Measurements from ENCODE around the gene PPP2R3B.
"Not testable (repeated sequence)": the region's sequence is repeated elsewhere in the genome, so short reads cannot be mapped to it uniquely, and the experiment has no call there.

PPP2R3B gene

GRCh38 chrX:334971-335757 lies 51.5 kb downstream of the PPP2R3B start:
- DNase-seq, result peak; percentile 14

DNA sequence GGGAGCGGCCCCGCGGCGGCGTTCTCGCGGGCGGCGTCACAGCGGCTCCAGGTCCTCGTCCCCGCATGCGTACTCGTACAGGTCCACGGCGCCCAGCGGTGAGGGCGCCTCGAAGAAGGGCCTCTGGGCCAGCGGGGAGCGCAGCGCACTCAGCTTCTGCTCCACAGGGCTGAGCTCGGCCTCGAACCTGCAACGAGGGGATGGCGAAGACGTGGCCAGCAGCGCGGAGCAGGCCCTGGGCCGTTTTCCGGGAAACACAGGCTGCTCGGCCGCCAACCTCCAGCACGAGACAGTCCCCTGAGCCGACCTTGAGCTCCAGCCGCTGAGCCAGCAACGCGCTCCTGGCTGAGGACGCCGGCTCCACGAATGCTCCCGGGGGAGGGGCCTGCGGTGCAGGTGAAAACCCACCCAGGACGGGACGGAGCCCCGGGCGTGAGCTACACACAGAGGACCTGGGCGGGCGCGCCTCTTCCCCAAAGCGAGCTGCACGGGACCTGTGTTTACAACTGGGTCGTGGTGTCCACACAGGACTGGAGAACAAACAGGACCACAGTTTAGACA lies 52.3 kb downstream of the PPP2R3B start:
- peak; percentile 12 for DNase-seq

GRCh38 chrX:333611-334311 lies 52.9 kb downstream of the PPP2R3B start:
- DNase-seq, result peak; percentile 4

DNA sequence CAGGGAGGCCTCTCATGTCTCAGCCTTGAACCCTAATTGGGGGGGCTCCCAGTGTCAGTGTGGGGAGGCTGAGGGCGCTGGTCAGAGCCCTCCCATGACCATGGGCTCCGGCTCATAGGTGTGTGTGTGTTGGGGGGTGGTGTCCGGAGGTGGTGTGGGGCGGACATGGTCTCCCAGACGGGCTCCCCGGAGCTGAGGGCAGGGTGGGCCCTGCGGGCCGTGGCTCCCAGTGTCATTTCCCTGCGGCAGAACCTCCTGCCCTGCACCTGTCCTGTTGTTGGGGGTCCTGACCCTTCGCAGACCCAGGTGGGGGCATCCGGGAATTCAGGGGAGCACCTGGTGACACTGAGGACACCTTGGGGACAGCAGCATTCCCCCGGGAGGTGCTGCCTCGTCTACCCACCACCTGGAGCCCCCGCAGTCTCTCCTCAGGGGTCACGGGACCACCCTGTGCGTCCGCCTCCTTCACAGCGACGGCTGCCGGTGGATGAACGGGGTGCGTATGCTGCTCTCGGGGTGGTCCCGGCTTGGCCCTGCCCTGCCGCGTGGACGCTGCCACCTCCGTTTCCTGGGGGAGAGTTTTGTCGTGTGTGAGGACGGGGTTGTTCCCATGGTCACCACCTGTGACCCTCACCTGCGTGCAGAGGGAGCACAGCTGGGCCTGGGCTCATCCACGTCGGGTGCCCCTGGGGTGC lies 53.6 kb downstream of the PPP2R3B start:
- peak; percentile 11 for DNase-seq

GRCh38 chrX:332496-332860 lies 54.2 kb downstream of the PPP2R3B start:
- DNase-seq, result peak; percentile 6

DNA sequence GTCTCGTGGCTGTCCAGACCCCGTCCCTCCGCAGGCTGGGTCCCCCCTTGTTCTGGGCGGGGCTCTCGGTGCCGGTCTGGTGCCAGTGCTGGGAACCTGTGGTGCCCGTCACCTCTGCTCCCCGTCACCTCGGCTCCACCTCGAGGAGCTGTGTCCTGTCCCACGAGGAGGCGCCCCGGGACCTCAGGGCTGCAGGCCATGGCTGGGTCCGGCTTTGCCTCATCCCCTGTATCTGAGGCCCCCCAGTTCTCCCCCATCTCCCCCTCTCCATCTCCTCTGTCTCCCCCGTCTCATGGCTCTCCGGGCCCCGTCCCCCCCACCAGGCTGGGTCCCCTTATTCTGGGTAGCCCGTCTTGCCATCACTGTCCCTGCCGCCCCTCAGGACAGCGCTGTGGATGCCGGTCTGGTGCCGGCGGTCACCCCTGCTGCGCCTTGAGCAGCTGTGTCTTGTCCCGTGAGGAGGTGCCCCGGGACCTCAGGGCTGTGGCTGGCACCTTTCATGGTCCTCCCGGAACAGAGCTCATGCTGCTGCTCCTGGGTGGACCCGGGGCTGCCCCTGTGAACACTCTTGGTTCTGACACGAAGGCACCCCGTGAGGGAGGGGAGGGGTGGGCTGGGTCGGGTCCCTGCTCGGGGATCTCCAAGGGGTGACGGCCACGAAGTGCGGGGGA lies 54.7 kb downstream of the PPP2R3B start:
- DNase-seq, result peak; percentile 15

- DNase-seq, result peak; percentile 18
Measured at GRCh38 chrX:331151-331824, 55.4 kb downstream of the PPP2R3B start.

DNA sequence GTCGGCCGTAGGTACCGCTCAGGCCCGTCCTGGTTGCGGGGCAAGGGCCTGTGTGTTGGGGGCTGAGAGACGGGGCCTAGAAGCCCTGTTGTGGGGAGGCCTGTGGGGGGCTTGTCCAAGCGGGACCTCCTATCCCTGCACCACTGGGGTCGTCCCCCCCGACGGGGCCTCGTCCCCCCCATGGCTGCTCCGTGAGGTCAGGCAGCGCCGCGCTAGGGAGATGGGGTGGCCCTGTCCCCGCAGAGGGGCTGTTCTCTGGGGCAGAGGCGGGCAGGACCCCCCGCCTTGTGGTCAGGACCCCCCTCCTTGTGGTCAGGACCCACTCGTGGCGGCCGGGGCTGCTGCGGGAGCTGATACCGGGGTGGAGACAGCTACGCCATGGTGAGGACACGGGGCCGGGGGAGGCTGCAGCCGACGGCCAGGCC lies 56.0 kb downstream of the PPP2R3B start:
- peak; percentile 11 for DNase-seq

DNA sequence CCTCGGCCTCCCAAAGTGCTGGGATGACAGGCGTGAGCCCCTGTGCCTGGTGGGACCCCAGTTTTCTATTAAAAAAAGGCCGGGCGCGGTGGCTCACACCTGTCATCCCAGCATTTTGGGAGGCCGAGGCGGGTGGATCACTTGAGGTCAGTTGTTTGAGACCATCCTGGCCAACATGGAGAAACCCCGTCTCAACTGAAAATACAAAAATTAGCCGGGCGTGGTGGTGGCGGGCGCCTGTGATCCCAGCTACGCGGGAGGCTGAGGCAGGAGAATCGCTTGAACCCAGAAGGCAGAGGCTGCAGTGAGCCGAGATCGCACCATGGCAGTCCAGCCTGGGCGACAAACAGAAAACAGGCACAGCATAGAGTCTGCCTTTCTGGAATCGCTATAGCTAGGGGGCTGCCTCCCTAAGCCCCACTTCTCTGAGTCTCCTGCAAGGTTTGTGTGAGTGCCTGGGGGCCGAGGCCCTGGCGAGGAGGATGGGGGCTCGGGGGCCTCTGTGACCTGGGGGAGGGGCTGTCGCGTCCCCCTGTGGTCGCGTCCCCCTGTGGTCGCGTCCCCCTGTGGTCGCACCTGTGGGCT lies 56.5 kb downstream of the PPP2R3B start:
- DNase-seq, result peak; percentile 1

DNA sequence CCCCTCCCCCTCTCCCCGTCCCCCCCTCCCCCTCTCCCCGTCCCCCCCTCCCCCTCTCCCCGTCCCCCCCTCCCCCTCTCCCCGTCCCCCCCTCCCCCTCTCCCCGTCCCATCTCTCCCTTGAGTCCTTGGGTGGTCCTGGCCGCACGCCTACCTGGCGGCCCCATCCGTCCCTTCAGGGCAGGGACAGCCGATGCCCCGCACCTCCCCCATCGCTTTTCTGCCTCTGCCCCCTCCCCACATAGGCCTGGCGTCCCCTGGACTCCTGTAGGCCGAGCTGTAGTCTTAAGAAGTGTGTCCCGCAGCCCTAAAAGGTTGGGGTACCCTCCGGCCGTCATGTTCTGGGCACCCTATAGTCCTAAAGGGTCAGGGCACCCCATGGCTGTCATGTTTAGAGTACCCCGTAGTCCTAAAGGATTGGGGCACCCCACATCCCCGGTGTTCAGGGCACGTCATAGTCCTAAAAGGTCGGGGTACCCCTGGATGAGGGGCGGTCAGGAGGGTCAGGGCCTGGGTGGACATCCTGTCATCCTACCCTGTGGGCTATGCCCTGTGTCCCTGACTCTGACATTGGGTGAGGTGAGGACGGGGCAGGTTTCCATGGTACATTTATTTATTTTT lies 57.3 kb downstream of the PPP2R3B start:
- DNase-seq, result peak; percentile 11

- no peak for DNase-seq
Measured at GRCh38 chrX:327660-328126, 59.0 kb downstream of the PPP2R3B start.

- DNase-seq, result not testable (repeated sequence)
Measured at GRCh38 chrX:324664-325063, 62.0 kb downstream of the PPP2R3B start.

- DNase-seq, result no peak
Measured at GRCh38 chrX:323721-324628, 62.7 kb downstream of the PPP2R3B start.

GRCh38 chrX:320126-320783 lies 66.5 kb downstream of the PPP2R3B start:
- no peak for DNase-seq

DNA sequence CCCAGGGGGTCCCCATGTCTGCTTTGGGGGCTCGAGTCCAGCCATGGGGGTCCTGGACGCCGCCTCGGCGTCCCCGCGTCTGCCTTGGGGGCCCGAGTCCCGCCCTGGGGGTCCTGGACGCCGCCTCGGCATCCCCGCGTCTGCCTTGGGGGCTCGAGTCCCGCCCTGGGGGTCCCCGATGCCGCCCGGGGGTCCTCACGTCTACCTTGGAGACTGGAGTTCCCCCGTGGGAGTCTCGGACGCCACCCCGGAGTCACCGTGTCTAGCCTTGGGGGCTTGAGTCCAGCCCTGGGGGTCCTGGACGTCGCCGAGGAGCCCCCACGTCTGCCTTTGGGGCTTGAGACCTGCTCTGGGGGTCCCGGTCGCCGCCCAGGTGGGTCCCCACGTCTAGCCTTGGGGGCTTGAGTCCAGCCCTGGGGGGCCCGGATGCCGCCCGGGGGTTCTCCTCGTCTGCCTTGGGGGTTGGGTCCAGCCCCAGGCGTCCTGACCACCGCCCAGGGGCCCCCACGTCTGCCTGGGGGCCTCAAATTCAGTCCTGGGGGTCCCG lies 67.1 kb downstream of the PPP2R3B start:
- DNase-seq, result no peak

- DNase-seq, result peak; percentile 98
Measured at GRCh38 chrX:318739-319578, 67.7 kb downstream of the PPP2R3B start, which contains the start of gene GTPBP6. GTPBP6 (minus strand) TSS chrX:318796; CDS start chrX:318787, 9 bp downstream.

DNA sequence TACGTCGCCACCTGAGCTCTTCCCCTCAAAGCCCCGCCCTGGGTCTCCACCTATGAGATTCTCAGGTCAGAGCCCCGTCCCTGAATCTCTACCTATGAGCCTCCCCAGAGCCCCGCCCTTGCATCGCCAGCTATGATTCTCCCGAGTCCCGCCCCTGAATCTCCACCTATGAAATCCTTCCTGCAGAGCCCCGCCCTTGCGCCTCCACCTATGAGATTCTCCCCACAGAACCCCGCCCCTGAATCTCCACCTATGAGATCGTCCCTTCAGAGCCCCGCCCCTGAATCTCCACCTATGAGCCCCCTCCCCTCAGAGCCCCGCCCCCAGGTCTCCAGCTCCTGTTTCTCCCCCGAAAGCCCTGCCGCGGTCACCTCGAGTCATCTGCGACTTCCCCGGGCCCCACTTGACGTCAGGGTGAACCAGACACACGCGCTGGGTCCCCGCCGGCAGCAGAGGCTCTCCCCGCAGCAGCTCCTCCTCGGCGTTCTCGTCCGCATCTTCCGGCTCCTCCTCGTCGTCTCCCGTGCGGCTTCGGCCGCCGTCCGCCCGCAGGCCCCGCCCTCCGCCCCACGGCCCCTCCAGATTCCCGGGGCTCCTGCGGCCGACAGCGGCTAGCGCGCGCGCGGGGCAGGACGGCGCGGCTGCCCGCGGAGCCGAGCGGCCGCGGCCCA lies 68.5 kb downstream of the PPP2R3B start:
- DNase-seq, result peak; percentile 94

All from activated CD8-positive, alpha-beta memory T cell treated with anti-CD3 and anti-CD28 coated beads, Interleukin-2, amount 50 U/mL, for 4 hours (primary cell).